Measurements from ENCODE around the gene TRIM69.

TRIM69 gene

DNA sequence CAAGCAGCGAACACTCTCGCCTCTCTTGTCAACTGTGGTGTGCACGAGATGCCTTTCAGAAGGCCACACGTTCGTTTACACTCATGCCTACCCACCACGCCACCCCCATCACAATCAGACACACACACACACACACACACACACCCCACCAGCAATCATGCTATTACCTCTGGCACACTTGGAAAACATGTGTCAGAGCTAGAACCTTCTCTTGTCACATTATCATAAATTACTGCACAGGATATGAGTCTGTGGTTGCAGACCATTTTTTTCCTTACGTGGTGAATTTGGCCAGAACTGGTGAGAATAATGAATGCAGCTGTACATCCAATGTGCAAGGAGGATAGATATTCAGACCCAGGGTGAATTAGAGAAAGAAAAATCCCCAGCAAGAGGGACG, 52.4 kb downstream of the TRIM69 start:
- TF ChIP-seq, protein P1, sequence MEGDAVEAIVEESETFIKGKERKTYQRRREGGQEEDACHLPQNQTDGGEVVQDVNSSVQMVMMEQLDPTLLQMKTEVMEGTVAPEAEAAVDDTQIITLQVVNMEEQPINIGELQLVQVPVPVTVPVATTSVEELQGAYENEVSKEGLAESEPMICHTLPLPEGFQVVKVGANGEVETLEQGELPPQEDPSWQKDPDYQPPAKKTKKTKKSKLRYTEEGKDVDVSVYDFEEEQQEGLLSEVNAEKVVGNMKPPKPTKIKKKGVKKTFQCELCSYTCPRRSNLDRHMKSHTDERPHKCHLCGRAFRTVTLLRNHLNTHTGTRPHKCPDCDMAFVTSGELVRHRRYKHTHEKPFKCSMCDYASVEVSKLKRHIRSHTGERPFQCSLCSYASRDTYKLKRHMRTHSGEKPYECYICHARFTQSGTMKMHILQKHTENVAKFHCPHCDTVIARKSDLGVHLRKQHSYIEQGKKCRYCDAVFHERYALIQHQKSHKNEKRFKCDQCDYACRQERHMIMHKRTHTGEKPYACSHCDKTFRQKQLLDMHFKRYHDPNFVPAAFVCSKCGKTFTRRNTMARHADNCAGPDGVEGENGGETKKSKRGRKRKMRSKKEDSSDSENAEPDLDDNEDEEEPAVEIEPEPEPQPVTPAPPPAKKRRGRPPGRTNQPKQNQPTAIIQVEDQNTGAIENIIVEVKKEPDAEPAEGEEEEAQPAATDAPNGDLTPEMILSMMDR (IDR thresholded peaks at IDR 0.05) = no peak

DNA sequence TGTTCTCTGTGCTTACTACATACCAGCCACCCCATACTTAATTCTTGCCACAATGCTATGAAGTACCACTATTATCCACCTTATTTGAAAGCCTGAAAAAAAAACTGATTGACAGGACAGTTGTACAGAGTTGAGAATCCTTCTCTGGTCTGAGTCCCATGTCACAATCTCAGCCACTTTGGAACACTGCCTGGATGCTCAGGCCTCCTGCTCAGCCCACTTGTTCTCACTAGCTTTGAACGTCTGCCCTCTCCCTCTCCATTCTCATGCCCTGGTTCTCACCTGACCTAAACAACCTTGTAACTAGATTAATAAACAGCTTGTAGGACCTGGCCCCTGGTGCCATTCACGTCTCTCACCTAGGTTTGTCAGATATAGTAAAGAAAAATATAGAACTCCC, 53.9 kb downstream of the TRIM69 start:
- TF ChIP-seq, protein P1 (IDR thresholded peaks at IDR 0.05) = no peak

DNA sequence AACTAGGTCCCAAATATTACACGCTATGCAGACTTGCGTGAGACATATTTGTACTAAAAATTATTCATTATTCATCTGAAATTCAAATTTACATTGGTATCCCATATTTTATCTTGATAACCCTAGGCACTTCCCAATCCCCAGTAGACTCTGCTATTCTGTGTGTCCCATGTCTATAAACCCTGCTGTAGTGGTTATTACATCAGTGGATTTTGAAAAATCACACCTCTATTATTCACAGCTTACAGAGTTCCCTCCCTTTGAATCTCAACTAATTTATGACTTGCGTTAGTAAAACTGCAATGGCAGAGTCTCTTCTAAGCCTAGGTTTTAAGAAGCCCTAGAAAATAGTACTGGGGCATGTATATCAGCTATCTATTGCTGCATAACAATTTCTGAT, 54.3 kb downstream of the TRIM69 start:
- TF ChIP-seq, protein P1 (IDR thresholded peaks at IDR 0.05) = no peak

DNA sequence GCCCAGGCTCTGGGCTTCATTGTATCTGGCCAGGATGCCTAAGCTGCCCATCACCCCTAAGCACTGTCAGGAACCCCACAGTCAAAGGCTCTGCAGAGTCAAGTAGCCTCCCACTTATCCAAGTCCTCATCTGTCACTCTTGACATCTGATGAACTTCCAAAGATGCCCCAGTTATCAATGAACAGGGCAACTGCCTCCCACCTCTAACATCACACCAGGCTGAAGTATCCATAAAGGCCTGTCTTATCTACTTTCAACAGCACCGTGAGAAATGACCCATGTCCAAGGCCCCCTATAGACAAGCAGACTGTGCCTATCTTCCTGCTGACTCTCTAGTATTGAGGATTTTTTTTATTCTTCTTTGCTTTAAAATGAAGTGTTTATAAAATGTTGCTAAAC, 56.4 kb downstream of the TRIM69 start:
- TF ChIP-seq, protein P1 (IDR thresholded peaks at IDR 0.05) = no peak

DNA sequence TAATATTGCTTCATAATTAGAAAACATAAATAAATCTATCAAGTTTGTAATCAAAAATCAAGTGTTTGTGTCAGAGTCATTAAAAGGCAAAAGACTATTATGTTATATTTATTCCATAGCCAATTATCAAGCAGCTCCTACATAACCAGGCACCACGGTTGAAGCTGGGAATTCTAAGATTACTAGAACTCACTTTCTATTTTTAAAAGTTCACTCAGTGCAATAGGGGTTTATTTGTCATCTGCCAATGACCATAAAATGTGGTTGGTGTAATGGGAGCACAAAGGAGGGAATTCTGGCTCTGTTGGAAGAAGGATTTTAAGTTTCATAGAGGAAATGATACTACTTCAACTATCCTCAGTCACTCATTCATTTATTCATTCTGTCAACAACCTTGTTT, 57.7 kb downstream of the TRIM69 start:
- TF ChIP-seq, protein P1 (IDR thresholded peaks at IDR 0.05) = no peak

DNA sequence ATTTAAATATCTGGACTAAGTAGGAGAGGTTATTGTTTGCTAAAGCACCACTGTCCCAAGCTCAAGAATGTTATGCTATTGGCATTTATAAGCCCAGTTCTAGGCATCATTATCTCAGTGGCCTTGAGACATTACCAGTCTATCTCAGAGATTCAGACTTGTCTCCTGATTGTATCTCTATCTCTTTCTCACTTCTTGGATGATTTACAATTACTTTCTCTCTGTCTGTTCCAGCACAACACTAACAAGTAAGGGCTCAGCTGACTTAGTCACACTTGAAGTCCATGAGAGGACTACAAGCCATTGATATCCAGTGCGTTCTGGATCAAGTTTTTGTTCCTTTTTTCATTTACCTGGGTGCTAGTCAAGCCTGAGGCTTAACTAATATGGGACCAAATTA, 60.2 kb downstream of the TRIM69 start:
- TF ChIP-seq, protein P1 (IDR thresholded peaks at IDR 0.05) = no peak

DNA sequence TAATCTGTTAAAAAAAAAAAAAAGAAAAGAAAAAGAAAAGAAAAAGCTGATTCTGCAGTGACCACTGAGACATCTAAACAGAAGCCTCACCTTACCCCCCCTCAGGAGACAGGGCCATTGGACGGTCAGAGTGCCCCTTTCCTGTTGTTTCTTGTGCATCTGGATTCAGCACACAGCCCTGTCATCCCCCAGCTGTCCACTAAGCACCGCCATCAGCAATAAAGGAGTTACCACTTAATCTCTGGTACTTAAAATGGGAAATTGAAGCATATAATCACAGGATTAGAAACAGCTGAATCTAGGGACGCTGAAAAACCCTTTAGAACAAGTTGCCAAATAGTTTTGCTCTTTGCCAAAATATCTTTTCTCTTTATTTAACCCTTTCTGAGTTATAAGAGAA, 62.5 kb downstream of the TRIM69 start:
- TF ChIP-seq, protein P1 (IDR thresholded peaks at IDR 0.05) = peak; percentile 47

DNA sequence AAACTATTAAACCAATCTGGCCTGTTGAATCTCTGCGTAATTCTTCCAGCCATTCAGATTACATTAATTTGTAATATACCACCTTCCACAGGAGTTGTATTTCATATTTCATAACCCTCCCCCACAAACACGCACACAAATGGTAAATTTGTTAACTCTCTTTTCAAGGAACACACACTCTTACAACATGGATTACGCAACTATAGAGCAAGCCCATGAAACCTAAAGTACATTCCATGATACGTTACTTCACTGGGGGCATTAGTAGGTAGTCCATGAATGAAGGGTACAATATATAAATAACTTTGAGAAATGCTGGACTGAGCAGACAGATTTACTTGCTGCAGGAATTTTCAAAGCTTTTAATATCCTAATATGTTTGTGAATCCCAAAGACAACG, 65.0 kb downstream of the TRIM69 start:
- TF ChIP-seq, protein P1 (IDR thresholded peaks at IDR 0.05) = no peak
